Measurements from ENCODE around the gene ST3GAL5. TPM values are rescaled to one million over a fixed set of nuclear protein-coding genes. Genes with fewer than 3 reads are reported as not detected.

The ST3GAL5 gene
- total RNA-seq, 1 donor: 17.4 TPM

GRCh38 chr2:85868822-85869221 is 20.0 kb downstream of the ST3GAL5 start:
- Histone ChIP-seq H4K20me1 (ENCODE audit: insufficient read depth, low read length) (peaks cover 6% of the 10 kb centered on the region), H3K79me2 (ENCODE audit: insufficient read depth, low read length) (peaks cover 17% of the 10 kb centered on the region), H2AFZ (ENCODE audit: low read length) (no peak overlapping the region), H3K4me1 (ENCODE audit: insufficient read depth, low read length) (no peaks in the 10 kb centered on the region), H3K4me2 (ENCODE audit: insufficient read depth, low read length) (no peak overlapping the region), H3K9me3 (ENCODE audit: low read depth, low read length) (no peaks in the 10 kb centered on the region), H3K27ac (ENCODE audit: low read depth, low read length) (no peak overlapping the region), H3K27me3 (ENCODE audit: insufficient read depth, low read length) (no peaks in the 10 kb centered on the region), H3K36me3 (ENCODE audit: insufficient read depth, low read length) (no peaks in the 10 kb centered on the region), H3K4me3 (ENCODE audit: insufficient read depth, low read length) (no peak overlapping the region)
- no peak for DNase-seq (ENCODE audit: insufficient read length, low spot score, missing footprints)
- TF ChIP-seq, protein P1, sequence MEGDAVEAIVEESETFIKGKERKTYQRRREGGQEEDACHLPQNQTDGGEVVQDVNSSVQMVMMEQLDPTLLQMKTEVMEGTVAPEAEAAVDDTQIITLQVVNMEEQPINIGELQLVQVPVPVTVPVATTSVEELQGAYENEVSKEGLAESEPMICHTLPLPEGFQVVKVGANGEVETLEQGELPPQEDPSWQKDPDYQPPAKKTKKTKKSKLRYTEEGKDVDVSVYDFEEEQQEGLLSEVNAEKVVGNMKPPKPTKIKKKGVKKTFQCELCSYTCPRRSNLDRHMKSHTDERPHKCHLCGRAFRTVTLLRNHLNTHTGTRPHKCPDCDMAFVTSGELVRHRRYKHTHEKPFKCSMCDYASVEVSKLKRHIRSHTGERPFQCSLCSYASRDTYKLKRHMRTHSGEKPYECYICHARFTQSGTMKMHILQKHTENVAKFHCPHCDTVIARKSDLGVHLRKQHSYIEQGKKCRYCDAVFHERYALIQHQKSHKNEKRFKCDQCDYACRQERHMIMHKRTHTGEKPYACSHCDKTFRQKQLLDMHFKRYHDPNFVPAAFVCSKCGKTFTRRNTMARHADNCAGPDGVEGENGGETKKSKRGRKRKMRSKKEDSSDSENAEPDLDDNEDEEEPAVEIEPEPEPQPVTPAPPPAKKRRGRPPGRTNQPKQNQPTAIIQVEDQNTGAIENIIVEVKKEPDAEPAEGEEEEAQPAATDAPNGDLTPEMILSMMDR (IDR thresholded peaks at IDR 0.05; ENCODE audit: extremely low read depth, low read depth, low read length): no peak

GRCh38 chr2:85867556-85868292 is 21.1 kb downstream of the ST3GAL5 start:
- TF ChIP-seq, protein P1 (IDR thresholded peaks at IDR 0.05; ENCODE audit: extremely low read depth, low read depth, low read length): no peak
- H3K27me3 ChIP-seq (ENCODE audit: insufficient read depth, low read length): no peaks in the 10 kb centered on the region

GRCh38 chr2:85867121-85867520 is 21.7 kb downstream of the ST3GAL5 start:
- Histone ChIP-seq H3K4me1 (ENCODE audit: insufficient read depth, low read length) (no peaks in the 10 kb centered on the region), H3K27ac (ENCODE audit: low read depth, low read length) (no peak overlapping the region), H3K9me3 (ENCODE audit: low read depth, low read length) (no peaks in the 10 kb centered on the region), H3K36me3 (ENCODE audit: insufficient read depth, low read length) (no peaks in the 10 kb centered on the region), H3K79me2 (ENCODE audit: insufficient read depth, low read length) (peaks cover 4% of the 10 kb centered on the region), H4K20me1 (ENCODE audit: insufficient read depth, low read length) (no peaks in the 10 kb centered on the region), H3K27me3 (ENCODE audit: insufficient read depth, low read length) (no peaks in the 10 kb centered on the region), H3K4me3 (ENCODE audit: insufficient read depth, low read length) (no peak overlapping the region), H3K4me2 (ENCODE audit: insufficient read depth, low read length) (no peak overlapping the region), H2AFZ (ENCODE audit: low read length) (no peak overlapping the region)
- no peak for DNase-seq (ENCODE audit: insufficient read length, low spot score, missing footprints)
- TF ChIP-seq, protein P1 (IDR thresholded peaks at IDR 0.05; ENCODE audit: extremely low read depth, low read depth, low read length): no peak

More at GRCh38 chr2:85867556-85868292, 21.1 kb downstream of the ST3GAL5 start:
- H3K79me2 ChIP-seq (ENCODE audit: insufficient read depth, low read length): peaks cover 6% of the 10 kb centered on the region
- no peaks in the 10 kb centered on the region for H3K4me1 ChIP-seq (ENCODE audit: insufficient read depth, low read length)
- H3K4me3 ChIP-seq (ENCODE audit: insufficient read depth, low read length): no peak overlapping the region
- no peaks in the 10 kb centered on the region for H3K9me3 ChIP-seq (ENCODE audit: low read depth, low read length)
- no peaks in the 10 kb centered on the region for H3K36me3 ChIP-seq (ENCODE audit: insufficient read depth, low read length)
- DNase-seq (ENCODE audit: insufficient read length, low spot score, missing footprints): no peak
- no peak overlapping the region for H2AFZ ChIP-seq (ENCODE audit: low read length)
- no peaks in the 10 kb centered on the region for H4K20me1 ChIP-seq (ENCODE audit: insufficient read depth, low read length)
- H3K27ac ChIP-seq (ENCODE audit: low read depth, low read length): no peak overlapping the region
- no peak overlapping the region for H3K4me2 ChIP-seq (ENCODE audit: insufficient read depth, low read length)

DNA sequence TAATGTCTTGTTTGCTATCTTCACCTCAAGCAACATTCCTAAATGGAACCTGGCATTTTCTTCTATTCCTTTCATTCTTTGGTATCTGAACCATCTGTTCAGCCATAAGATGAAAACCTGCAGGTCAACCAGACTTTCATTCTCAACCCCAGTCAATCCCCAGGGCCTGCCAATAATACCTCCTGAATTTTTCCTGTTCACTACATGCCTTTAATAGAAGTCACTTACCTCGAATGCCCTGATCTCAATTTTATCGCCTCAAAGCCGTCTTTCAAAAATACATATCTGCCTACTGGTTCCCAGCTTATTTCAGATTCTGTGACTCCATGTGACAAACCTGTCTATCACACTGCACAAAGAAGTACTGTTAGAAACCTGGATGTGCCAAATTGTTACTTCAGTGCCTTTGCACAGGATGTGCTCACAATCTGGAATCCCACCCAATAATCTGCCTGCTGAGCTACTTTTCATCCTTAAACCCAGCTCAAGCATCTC is 22.6 kb downstream of the ST3GAL5 start:
- Histone ChIP-seq H2AFZ (ENCODE audit: low read length) (no peak overlapping the region), H3K27ac (ENCODE audit: low read depth, low read length) (no peak overlapping the region)

More for the DNA sequence above, 22.6 kb downstream of the ST3GAL5 start:
- H3K4me1 ChIP-seq (ENCODE audit: insufficient read depth, low read length): no peaks in the 10 kb centered on the region
- H3K4me3 ChIP-seq (ENCODE audit: insufficient read depth, low read length): no peak overlapping the region
- H4K20me1 ChIP-seq (ENCODE audit: insufficient read depth, low read length): no peaks in the 10 kb centered on the region
- no peak for DNase-seq (ENCODE audit: insufficient read length, low spot score, missing footprints)
- H3K36me3 ChIP-seq (ENCODE audit: insufficient read depth, low read length): no peaks in the 10 kb centered on the region
- no peaks in the 10 kb centered on the region for H3K27me3 ChIP-seq (ENCODE audit: insufficient read depth, low read length)
- H3K9me3 ChIP-seq (ENCODE audit: low read depth, low read length): no peaks in the 10 kb centered on the region
- TF ChIP-seq, protein P1 (IDR thresholded peaks at IDR 0.05; ENCODE audit: extremely low read depth, low read depth, low read length): no peak
- no peak overlapping the region for H3K4me2 ChIP-seq (ENCODE audit: insufficient read depth, low read length)
- no peaks in the 10 kb centered on the region for H3K79me2 ChIP-seq (ENCODE audit: insufficient read depth, low read length)
